Ascending aorta (tissue), 2 donors: ENCODE measurements around the gene LYRM7. TPM values are rescaled to one million over a fixed set of nuclear protein-coding genes. Genes with fewer than 3 reads are reported as not detected.
"Not testable (repeated sequence)": the region's sequence is repeated elsewhere in the genome, so short reads cannot be mapped to it uniquely, and the experiment has no call there.

Experiments used
- DNase-seq, 2 donors: peaks; one replicate each; pipeline ENCODE4 v3.0.0-alpha.2; 2019; ENCODE audit warnings: low spot score in 2 of 2
- H3K27ac ChIP-seq, 2 donors: fragments of 200-600 bp; sonication (generic); one replicate each; pipeline ENCODE4 v1.5.1; 2016 to 2017; ENCODE audit warnings: mild to moderate bottlenecking in 1 of 2
- H3K27me3 ChIP-seq: fragments of 200-600 bp; sonication (generic); one replicate; pipeline ENCODE4 v1.5.1; 2017
- H3K36me3 ChIP-seq, 2 donors: fragments of 200-600 bp; sonication (generic); one replicate each; pipeline ENCODE4 v1.5.1; 2016
- H3K4me1 ChIP-seq, 2 donors: fragments of 200-600 bp; sonication (generic); one replicate each; pipeline ENCODE4 v1.5.1; 2016 to 2017; ENCODE audit warnings: mild to moderate bottlenecking in 1 of 2
- H3K4me3 ChIP-seq, 2 donors: fragments of 200-600 bp; sonication (generic); one replicate each; pipeline ENCODE4 v1.5.1; 2016 to 2017; ENCODE audit warnings: mild to moderate bottlenecking in 1 of 2
- H3K9me3 ChIP-seq, 2 donors: fragments of 200-600 bp; sonication (generic); one replicate each; pipeline ENCODE4 v1.5.1; 2016
- CTCF ChIP-seq, 3 experiments: fragments of 200-600 bp in 2 of 3; fragments of 450-650 bp in 1 of 3; sonication (generic) in 2 of 3; IDR thresholded peaks; one replicate each; pipeline ENCODE4 v1.5.1; 2016 to 2019; ENCODE audit warnings: antibody characterized with exemption in 3 of 3, mild to moderate bottlenecking in 1 of 3, moderate library complexity in 1 of 3
- intact Hi-C: fragments of 100-400 bp; cut with DNase I; formaldehyde crosslinking; loops from one replicate; pipeline ENCODE4 v1.15.1; 2023
- total RNA-seq: library from RNA; depleted of rRNA; stranded (reverse); fragments of >200 nt; gene quantifications from one replicate; pipeline ENCODE4 v1.1.0, GENCODE V29; 2016

LYRM7 gene
- total RNA-seq = 0.32 TPM

- H3K27ac ChIP-seq = peak within 1 kb of the TSS; percentile 57 to 70
- H3K4me1 ChIP-seq = peaks cover 10 to 11% of the 10 kb centered on the region in 2 donors
- no peaks in the 10 kb centered on the region for H3K27me3 ChIP-seq
- peak within 1 kb of the TSS; percentile 81 for H3K4me3 ChIP-seq
- intact Hi-C loops = loop anchor here (2.0 kb wide), 1 partner anchor 94 kb away; the partner anchor contains the start of gene CDC42SE2
- peak; percentile 95 to 99 for DNase-seq
- no peaks in the 10 kb centered on the region for H3K36me3 ChIP-seq
- no peak for TF ChIP-seq CTCF (IDR thresholded peaks at IDR 0.05)
- H3K9me3 ChIP-seq = no peaks in the 10 kb centered on the region
Measured at GRCh38 chr5:131170540-131171275, at the start of gene LYRM7. Gene LYRM7, plus strand, starts transcription at chr5:131170944. Its CDS starts 77 bp downstream, at chr5:131171021.

GRCh38 chr5:131127244-131127643 is 43.5 kb upstream of the LYRM7 start:
- H3K27me3 ChIP-seq, H3K4me1 ChIP-seq, H3K36me3 ChIP-seq, intact Hi-C loops, H3K27ac ChIP-seq, DNase-seq, H3K4me3 ChIP-seq: not testable (repeated sequence)
- H3K9me3 ChIP-seq = peaks cover 0 to 18% of the 10 kb centered on the region in 2 donors

- Histone ChIP-seq H3K4me1 (no peaks in the 10 kb centered on the region), H3K27me3 (no peaks in the 10 kb centered on the region), H3K4me3 (no peak overlapping the region), H3K36me3 (no peaks in the 10 kb centered on the region), H3K27ac (no peak overlapping the region), H3K9me3 (peaks cover 0 to 11% of the 10 kb centered on the region in 2 donors)
- no peak for DNase-seq
- intact Hi-C loops = no loop called here
- TF ChIP-seq CTCF (IDR thresholded peaks at IDR 0.05) = no peak
Measured at GRCh38 chr5:131129306-131129705, 41.4 kb upstream of the LYRM7 start.

GRCh38 chr5:131133091-131133490 is 37.7 kb upstream of the LYRM7 start:
- H3K4me3 ChIP-seq, H3K27ac ChIP-seq, H3K4me1 ChIP-seq, H3K9me3 ChIP-seq, intact Hi-C loops, H3K36me3 ChIP-seq, DNase-seq, H3K27me3 ChIP-seq: not testable (repeated sequence)

- H3K4me3 ChIP-seq, H3K4me1 ChIP-seq, H3K9me3 ChIP-seq, H3K27me3 ChIP-seq, H3K27ac ChIP-seq, DNase-seq, H3K36me3 ChIP-seq, intact Hi-C loops: not testable (repeated sequence)
Measured at GRCh38 chr5:131138406-131138805, 32.3 kb upstream of the LYRM7 start.

- Histone ChIP-seq H3K4me3 (no peak overlapping the region), H3K4me1 (no peaks in the 10 kb centered on the region), H3K9me3 (peaks cover 0 to 5% of the 10 kb centered on the region in 2 donors), H3K27me3 (no peaks in the 10 kb centered on the region), H3K27ac (no peak overlapping the region), H3K36me3 (no peaks in the 10 kb centered on the region)
- no peak for TF ChIP-seq CTCF (IDR thresholded peaks at IDR 0.05)
- DNase-seq = no peak
- intact Hi-C loops = no loop called here
Measured at GRCh38 chr5:131139321-131139720, 31.4 kb upstream of the LYRM7 start.

GRCh38 chr5:131142970-131143617 is 27.6 kb upstream of the LYRM7 start:
- no peaks in the 10 kb centered on the region for H3K36me3 ChIP-seq
- intact Hi-C loops = no loop called here
- H3K4me3 ChIP-seq = no peak overlapping the region
- H3K27me3 ChIP-seq = no peaks in the 10 kb centered on the region
- no peak for TF ChIP-seq CTCF (IDR thresholded peaks at IDR 0.05)
- no peaks in the 10 kb centered on the region for H3K4me1 ChIP-seq
- DNase-seq = no peak
- H3K27ac ChIP-seq = no peak overlapping the region
- no peaks in the 10 kb centered on the region for H3K9me3 ChIP-seq
